HEK293 (cell line): Measurements from ENCODE around the gene TMEM170B.

ENCODE experiments used
- CTCF ChIA-PET: fragments of 350-600 bp; formaldehyde crosslinking; extraction: SDS; loops from one replicate; lab custom pipeline; 2021; ENCODE audit warnings: antibody characterized with exemption; lab: Yijun Ruan, JAX
- POLR2A ChIA-PET: fragments of 300-600 bp; formaldehyde crosslinking; extraction: SDS; loops from one replicate; lab custom pipeline; 2020; ENCODE audit warnings: antibody characterized with exemption, inconsistent platforms; lab: Yijun Ruan, JAX
- H3K27ac ChIP-seq: fragments of 200-500 bp; sonication (Bioruptor generic); 2 replicates; pipeline ENCODE4 v1.5.1; 2014; ENCODE audit warnings: low read depth, low read length, control low read depth, inconsistent platforms; ENCODE audit errors: extremely low read depth
- H3K36me3 ChIP-seq, 2 experiments: fragments of 200-500 bp in 1 of 2; sonication (Bioruptor generic) in 1 of 2; 1 replicate in 1 of 2; 2 replicates in 1 of 2; pipeline ENCODE4 v1.5.1; 2014 to 2017; ENCODE audit warnings: inconsistent platforms in 2 of 2, low read length in 2 of 2; ENCODE audit not compliant: control insufficient read depth in 2 of 2, insufficient read depth in 1 of 2
- H3K4me1 ChIP-seq: fragments of 200-500 bp; sonication (Bioruptor generic); 2 replicates; pipeline ENCODE4 v1.5.1; 2014; ENCODE audit warnings: mild to moderate bottlenecking, low read length, inconsistent platforms; ENCODE audit not compliant: control insufficient read depth, insufficient read depth
- H3K4me3 ChIP-seq: 2 replicates; pipeline ENCODE4 v1.5.1; 2011; ENCODE audit warnings: low read depth, mild to moderate bottlenecking, control low read depth, low read length, moderate library complexity
- H3K9me3 ChIP-seq: fragments of 200-500 bp; sonication (Bioruptor generic); 2 replicates; pipeline ENCODE4 v1.5.1; 2014; ENCODE audit warnings: low read depth, low read length, inconsistent platforms; ENCODE audit not compliant: control insufficient read depth, insufficient read depth
- EGR2 ChIP-seq: fragments of 450-650 bp; formaldehyde crosslinking; IDR thresholded peaks from 2 replicates; pipeline ENCODE4 v1.5.1; 2016; ENCODE audit warnings: low read depth, missing biosample characterization, missing genetic modification characterization
- HOXC10 ChIP-seq: sonication (generic); formaldehyde crosslinking; IDR thresholded peaks from 2 replicates; pipeline ENCODE4 v1.8.1; 2023; ENCODE audit warnings: mild to moderate bottlenecking, missing genetic modification reagents
- OSR2 ChIP-seq: fragments of 450-650 bp; formaldehyde crosslinking; IDR thresholded peaks from 2 replicates; pipeline ENCODE4 v1.5.1; 2016; ENCODE audit warnings: missing biosample characterization, missing genetic modification characterization
- YY1 ChIP-seq: fragments of 450-650 bp; formaldehyde crosslinking; IDR thresholded peaks from 2 replicates; pipeline ENCODE4 v1.5.1; 2018; ENCODE audit warnings: missing biosample characterization, missing genetic modification characterization
- ZBTB48 ChIP-seq: fragments of 450-650 bp; formaldehyde crosslinking; IDR thresholded peaks from 2 replicates; pipeline ENCODE4 v1.5.1; 2016; ENCODE audit warnings: missing biosample characterization, missing genetic modification characterization
- ZFP37 ChIP-seq: fragments of 450-650 bp; formaldehyde crosslinking; IDR thresholded peaks from 2 replicates; pipeline ENCODE4 v1.5.1; 2016; ENCODE audit warnings: missing biosample characterization, missing genetic modification characterization
- ZNF138 ChIP-seq: fragments of 450-650 bp; formaldehyde crosslinking; IDR thresholded peaks from 2 replicates; pipeline ENCODE4 v1.5.1; 2016; ENCODE audit warnings: missing biosample characterization, missing genetic modification characterization, borderline replicate concordance
- ZNF23 ChIP-seq: fragments of 450-650 bp; formaldehyde crosslinking; IDR thresholded peaks from 2 replicates; pipeline ENCODE4 v1.5.1; 2016; ENCODE audit warnings: missing biosample characterization, missing genetic modification characterization, borderline replicate concordance
- ZNF335 ChIP-seq: fragments of 450-650 bp; formaldehyde crosslinking; conservative IDR thresholded peaks from 2 replicates; pipeline ENCODE4 v1.5.1; 2016; ENCODE audit warnings: missing biosample characterization, missing genetic modification characterization
- ZNF48 ChIP-seq: fragments of 450-650 bp; formaldehyde crosslinking; IDR thresholded peaks from 2 replicates; pipeline ENCODE4 v1.5.1; 2016; ENCODE audit warnings: missing biosample characterization, missing genetic modification characterization
- ZNF600 ChIP-seq: fragments of 450-650 bp; formaldehyde crosslinking; IDR thresholded peaks from 2 replicates; pipeline ENCODE4 v1.5.1; 2016; ENCODE audit warnings: missing biosample characterization, missing genetic modification characterization
- ZNF747 ChIP-seq: fragments of 450-650 bp; formaldehyde crosslinking; IDR thresholded peaks from 2 replicates; pipeline ENCODE4 v1.5.1; 2016; ENCODE audit warnings: missing biosample characterization, missing genetic modification characterization
- ZNF768 ChIP-seq: fragments of 450-650 bp; formaldehyde crosslinking; IDR thresholded peaks from 2 replicates; pipeline ENCODE4 v1.5.1; 2018; ENCODE audit warnings: missing biosample characterization, mild to moderate bottlenecking, missing genetic modification characterization
- ZNF776 ChIP-seq: fragments of 450-650 bp; formaldehyde crosslinking; IDR thresholded peaks from 2 replicates; pipeline ENCODE4 v1.5.0; 2017; ENCODE audit warnings: missing biosample characterization, missing genetic modification characterization, borderline replicate concordance
- ZNF785 ChIP-seq: fragments of 450-650 bp; formaldehyde crosslinking; IDR thresholded peaks from 2 replicates; pipeline ENCODE4 v1.5.1; 2016; ENCODE audit warnings: missing biosample characterization, missing genetic modification characterization
- TF ChIP-seq, protein P1 (sequence below): fragments of 450-650 bp; formaldehyde crosslinking; IDR thresholded peaks from 2 replicates; pipeline ENCODE4 v1.5.1; 2016; ENCODE audit warnings: missing biosample characterization, missing genetic modification characterization, borderline replicate concordance
- TF ChIP-seq, protein P2 (sequence below): fragments of 450-650 bp; formaldehyde crosslinking; IDR thresholded peaks from 2 replicates; pipeline ENCODE4 v1.5.1; 2017; ENCODE audit warnings: missing biosample characterization, missing genetic modification characterization
- TF ChIP-seq, protein P3 (sequence below): fragments of 450-650 bp; formaldehyde crosslinking; IDR thresholded peaks from 2 replicates; pipeline ENCODE4 v1.5.1; 2016; ENCODE audit warnings: missing biosample characterization, missing genetic modification characterization
- TF ChIP-seq, protein P4 (sequence below): fragments of 450-650 bp; formaldehyde crosslinking; IDR thresholded peaks from 2 replicates; pipeline ENCODE4 v1.5.1; 2017; ENCODE audit warnings: missing biosample characterization, missing genetic modification characterization
- TF ChIP-seq, protein P5 (sequence below): fragments of 450-650 bp; formaldehyde crosslinking; IDR thresholded peaks from 2 replicates; pipeline ENCODE4 v1.5.1; 2017; ENCODE audit warnings: missing biosample characterization, mild to moderate bottlenecking, missing genetic modification characterization, moderate library complexity
- TF ChIP-seq, protein P6 (sequence below): fragments of 450-650 bp; formaldehyde crosslinking; IDR thresholded peaks from 2 replicates; pipeline ENCODE4 v1.5.1; 2016; ENCODE audit warnings: missing biosample characterization, missing genetic modification characterization

TMEM170B gene

DNA sequence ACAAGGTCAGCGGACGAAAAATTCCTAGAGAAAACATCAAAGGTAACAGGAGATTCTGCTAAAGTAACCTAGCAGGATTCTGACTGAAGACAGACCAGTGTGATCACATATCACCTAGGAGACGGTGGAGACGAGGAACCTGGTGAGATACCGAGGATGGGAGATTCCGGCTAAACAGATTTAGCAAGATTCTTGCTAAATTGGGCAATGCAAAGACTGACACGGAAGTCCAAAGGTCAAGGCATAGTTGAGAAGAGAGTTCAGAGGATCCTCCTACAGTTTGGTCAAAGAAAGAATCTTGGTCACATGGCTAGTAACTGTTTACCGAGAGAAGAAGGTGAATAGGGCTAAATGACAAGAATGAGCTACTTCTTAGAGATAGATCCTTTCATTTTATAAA lies 61.1 kb downstream of the TMEM170B start (continued):
- TF ChIP-seq ZNF335 (tag by site-specific recombination) (no peak), ZBTB48 (no peak), HOXC10 (CRISPR knock-in tag) (no peak), ZNF776 (no peak)
- TF ChIP-seq, protein P1, sequence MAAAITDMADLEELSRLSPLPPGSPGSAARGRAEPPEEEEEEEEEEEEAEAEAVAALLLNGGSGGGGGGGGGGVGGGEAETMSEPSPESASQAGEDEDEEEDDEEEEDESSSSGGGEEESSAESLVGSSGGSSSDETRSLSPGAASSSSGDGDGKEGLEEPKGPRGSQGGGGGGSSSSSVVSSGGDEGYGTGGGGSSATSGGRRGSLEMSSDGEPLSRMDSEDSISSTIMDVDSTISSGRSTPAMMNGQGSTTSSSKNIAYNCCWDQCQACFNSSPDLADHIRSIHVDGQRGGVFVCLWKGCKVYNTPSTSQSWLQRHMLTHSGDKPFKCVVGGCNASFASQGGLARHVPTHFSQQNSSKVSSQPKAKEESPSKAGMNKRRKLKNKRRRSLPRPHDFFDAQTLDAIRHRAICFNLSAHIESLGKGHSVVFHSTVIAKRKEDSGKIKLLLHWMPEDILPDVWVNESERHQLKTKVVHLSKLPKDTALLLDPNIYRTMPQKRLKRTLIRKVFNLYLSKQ (tag by site-specific recombination) = no peak

DNA sequence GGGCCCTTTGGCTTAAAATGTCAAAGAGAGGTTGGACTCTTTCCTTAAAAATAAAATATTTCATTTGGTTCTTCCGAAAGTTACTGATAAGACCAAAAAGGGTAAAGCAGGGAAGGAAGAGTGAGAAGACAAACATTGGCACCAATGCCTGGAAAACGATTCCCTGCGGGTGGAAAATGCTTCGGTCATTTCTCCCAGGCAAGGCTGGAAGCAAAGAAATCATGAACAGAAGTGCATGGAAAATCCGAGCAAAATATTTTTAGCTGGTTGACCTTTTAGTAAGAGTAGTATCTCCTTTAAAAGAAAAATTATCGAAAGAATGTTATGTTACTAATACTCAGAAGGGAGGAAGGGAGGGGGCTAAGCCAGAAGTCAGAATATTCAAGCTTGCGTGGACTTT lies 62.7 kb downstream of the TMEM170B start:
- Histone ChIP-seq H3K27ac (no peak overlapping the region), H3K9me3 (no peaks in the 10 kb centered on the region), H3K4me1 (no peaks in the 10 kb centered on the region), H3K4me3 (no peak overlapping the region), H3K36me3 (no peaks in the 10 kb centered on the region)
- TF ChIP-seq, protein P2, sequence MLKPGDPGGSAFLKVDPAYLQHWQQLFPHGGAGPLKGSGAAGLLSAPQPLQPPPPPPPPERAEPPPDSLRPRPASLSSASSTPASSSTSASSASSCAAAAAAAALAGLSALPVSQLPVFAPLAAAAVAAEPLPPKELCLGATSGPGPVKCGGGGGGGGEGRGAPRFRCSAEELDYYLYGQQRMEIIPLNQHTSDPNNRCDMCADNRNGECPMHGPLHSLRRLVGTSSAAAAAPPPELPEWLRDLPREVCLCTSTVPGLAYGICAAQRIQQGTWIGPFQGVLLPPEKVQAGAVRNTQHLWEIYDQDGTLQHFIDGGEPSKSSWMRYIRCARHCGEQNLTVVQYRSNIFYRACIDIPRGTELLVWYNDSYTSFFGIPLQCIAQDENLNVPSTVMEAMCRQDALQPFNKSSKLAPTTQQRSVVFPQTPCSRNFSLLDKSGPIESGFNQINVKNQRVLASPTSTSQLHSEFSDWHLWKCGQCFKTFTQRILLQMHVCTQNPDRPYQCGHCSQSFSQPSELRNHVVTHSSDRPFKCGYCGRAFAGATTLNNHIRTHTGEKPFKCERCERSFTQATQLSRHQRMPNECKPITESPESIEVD = no peak
- TF ChIP-seq EGR2 (tag by site-specific recombination) (no peak), ZNF23 (tag by site-specific recombination) (no peak), OSR2 (tag by site-specific recombination) (no peak), ZNF768 (tag by site-specific recombination) (no peak), ZNF785 (tag by site-specific recombination) (no peak)
- TF ChIP-seq, protein P3, sequence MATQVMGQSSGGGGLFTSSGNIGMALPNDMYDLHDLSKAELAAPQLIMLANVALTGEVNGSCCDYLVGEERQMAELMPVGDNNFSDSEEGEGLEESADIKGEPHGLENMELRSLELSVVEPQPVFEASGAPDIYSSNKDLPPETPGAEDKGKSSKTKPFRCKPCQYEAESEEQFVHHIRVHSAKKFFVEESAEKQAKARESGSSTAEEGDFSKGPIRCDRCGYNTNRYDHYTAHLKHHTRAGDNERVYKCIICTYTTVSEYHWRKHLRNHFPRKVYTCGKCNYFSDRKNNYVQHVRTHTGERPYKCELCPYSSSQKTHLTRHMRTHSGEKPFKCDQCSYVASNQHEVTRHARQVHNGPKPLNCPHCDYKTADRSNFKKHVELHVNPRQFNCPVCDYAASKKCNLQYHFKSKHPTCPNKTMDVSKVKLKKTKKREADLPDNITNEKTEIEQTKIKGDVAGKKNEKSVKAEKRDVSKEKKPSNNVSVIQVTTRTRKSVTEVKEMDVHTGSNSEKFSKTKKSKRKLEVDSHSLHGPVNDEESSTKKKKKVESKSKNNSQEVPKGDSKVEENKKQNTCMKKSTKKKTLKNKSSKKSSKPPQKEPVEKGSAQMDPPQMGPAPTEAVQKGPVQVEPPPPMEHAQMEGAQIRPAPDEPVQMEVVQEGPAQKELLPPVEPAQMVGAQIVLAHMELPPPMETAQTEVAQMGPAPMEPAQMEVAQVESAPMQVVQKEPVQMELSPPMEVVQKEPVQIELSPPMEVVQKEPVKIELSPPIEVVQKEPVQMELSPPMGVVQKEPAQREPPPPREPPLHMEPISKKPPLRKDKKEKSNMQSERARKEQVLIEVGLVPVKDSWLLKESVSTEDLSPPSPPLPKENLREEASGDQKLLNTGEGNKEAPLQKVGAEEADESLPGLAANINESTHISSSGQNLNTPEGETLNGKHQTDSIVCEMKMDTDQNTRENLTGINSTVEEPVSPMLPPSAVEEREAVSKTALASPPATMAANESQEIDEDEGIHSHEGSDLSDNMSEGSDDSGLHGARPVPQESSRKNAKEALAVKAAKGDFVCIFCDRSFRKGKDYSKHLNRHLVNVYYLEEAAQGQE (tag by site-specific recombination) = no peak
- CTCF ChIA-PET = no interaction called here
- POLR2A ChIA-PET = no interaction called here

DNA sequence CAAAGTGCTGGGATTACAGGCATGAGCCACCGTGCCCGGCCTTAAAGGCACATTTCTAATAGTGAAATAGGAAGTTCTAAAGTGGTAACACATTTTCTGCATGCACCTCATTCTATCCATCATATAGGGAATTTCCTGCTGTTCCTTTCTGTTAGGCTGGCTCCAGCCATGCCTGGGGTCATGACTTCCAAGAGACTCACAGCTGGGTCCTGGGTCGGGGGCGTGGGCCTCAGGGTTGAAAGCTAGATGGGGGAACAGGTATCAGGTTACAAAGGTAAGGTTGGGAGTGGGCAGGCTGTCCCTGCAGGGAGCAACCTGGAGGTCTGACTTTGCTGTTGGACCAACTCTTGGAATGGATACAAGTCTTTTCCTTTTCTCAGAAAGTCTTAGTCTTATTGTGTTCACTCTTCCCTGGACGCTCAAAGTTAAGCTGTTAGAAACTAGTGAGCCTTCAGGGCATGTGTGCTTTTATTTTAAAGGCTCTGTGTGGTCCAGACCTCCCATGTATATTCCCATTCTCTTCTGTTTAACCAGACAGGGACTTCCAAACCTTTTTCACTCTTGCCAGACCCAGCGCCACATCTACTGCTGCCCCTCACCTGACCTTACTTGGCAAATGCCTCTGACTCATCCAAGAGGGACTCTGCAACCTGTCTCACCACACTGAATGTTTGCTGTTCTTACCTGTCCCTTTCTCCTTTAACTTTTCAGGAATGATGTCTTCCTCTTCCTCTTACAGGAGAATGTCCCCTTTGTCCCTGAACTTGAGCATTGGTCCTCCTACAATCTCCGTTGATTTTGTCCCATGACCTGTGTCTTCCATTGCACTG lies 64.4 kb downstream of the TMEM170B start:
- H3K4me1 ChIP-seq = no peaks in the 10 kb centered on the region
- H3K36me3 ChIP-seq = no peaks in the 10 kb centered on the region
- no peak overlapping the region for H3K4me3 ChIP-seq
- H3K27ac ChIP-seq = no peak overlapping the region
- TF ChIP-seq ZNF785 (tag by site-specific recombination) (no peak), ZNF600 (no peak), ZNF138 (tag by site-specific recombination) (no peak), YY1 (no peak), ZFP37 (tag by site-specific recombination) (no peak), ZNF747 (tag by site-specific recombination) (no peak), ZNF48 (tag by site-specific recombination) (no peak)
- TF ChIP-seq, protein P4, sequence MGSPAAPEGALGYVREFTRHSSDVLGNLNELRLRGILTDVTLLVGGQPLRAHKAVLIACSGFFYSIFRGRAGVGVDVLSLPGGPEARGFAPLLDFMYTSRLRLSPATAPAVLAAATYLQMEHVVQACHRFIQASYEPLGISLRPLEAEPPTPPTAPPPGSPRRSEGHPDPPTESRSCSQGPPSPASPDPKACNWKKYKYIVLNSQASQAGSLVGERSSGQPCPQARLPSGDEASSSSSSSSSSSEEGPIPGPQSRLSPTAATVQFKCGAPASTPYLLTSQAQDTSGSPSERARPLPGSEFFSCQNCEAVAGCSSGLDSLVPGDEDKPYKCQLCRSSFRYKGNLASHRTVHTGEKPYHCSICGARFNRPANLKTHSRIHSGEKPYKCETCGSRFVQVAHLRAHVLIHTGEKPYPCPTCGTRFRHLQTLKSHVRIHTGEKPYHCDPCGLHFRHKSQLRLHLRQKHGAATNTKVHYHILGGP (tag by site-specific recombination) = no peak
- TF ChIP-seq, protein P5, sequence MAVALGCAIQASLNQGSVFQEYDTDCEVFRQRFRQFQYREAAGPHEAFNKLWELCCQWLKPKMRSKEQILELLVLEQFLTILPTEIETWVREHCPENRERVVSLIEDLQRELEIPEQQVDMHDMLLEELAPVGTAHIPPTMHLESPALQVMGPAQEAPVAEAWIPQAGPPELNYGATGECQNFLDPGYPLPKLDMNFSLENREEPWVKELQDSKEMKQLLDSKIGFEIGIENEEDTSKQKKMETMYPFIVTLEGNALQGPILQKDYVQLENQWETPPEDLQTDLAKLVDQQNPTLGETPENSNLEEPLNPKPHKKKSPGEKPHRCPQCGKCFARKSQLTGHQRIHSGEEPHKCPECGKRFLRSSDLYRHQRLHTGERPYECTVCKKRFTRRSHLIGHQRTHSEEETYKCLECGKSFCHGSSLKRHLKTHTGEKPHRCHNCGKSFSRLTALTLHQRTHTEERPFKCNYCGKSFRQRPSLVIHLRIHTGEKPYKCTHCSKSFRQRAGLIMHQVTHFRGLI (tag by site-specific recombination) = no peak
- TF ChIP-seq, protein P6, sequence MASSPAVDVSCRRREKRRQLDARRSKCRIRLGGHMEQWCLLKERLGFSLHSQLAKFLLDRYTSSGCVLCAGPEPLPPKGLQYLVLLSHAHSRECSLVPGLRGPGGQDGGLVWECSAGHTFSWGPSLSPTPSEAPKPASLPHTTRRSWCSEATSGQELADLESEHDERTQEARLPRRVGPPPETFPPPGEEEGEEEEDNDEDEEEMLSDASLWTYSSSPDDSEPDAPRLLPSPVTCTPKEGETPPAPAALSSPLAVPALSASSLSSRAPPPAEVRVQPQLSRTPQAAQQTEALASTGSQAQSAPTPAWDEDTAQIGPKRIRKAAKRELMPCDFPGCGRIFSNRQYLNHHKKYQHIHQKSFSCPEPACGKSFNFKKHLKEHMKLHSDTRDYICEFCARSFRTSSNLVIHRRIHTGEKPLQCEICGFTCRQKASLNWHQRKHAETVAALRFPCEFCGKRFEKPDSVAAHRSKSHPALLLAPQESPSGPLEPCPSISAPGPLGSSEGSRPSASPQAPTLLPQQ (tag by site-specific recombination) = no peak
- TF ChIP-seq, all 188 proteins: peak for 0
- CTCF ChIA-PET = no interaction called here
- POLR2A ChIA-PET = interaction anchor here (0.5 kb wide), 1 partner anchor 1188 kb away, joined by 5 read pairs; no protein-coding TSS in a partner anchor
- H3K9me3 ChIP-seq = no peaks in the 10 kb centered on the region
